K562 (cell line): ENCODE data around the gene OPRL1. TPM values are rescaled to one million over a fixed set of nuclear protein-coding genes. Genes with fewer than 3 reads are reported as not detected.

ENCODE experiments used
- BCOR ChIP-seq: fragments of 450-650 bp; IDR thresholded peaks from 2 replicates; pipeline ENCODE4 v1.6.1; 2016
- BRF1 ChIP-seq: IDR thresholded peaks from 3 replicates; pipeline ENCODE4 v1.6.1; 2011; ENCODE audit warnings: borderline replicate concordance, mild to moderate bottlenecking; ENCODE audit not compliant: insufficient read length; ENCODE audit errors: extremely low read depth
- CREB3 ChIP-seq: fragments of 450-650 bp; conservative IDR thresholded peaks from 2 replicates; pipeline ENCODE4 v1.6.1; 2016; ENCODE audit warnings: missing genetic modification characterization, low read depth, mild to moderate bottlenecking, missing compliant biosample characterization, moderate library complexity
- DEAF1 ChIP-seq: fragments of 450-650 bp; formaldehyde crosslinking; IDR thresholded peaks from 2 replicates; pipeline ENCODE4 v1.4.0; 2020; ENCODE audit warnings: mild to moderate bottlenecking, moderate library complexity
- GTF2A2 ChIP-seq: IDR thresholded peaks from 2 replicates; pipeline ENCODE4 v1.6.1; 2016; ENCODE audit warnings: mild to moderate bottlenecking, missing genetic modification characterization, missing compliant biosample characterization
- HEY1 ChIP-seq: fragments of 250-450 bp; sonication (Bioruptor Pico); IDR thresholded peaks from 2 replicates; pipeline ENCODE4 v1.5.0; 2020; ENCODE audit warnings: mild to moderate bottlenecking, moderate library complexity, borderline replicate concordance
- ID3 ChIP-seq, 2 experiments: fragments of 250-450 bp in 1 of 2; fragments of 450-650 bp in 1 of 2; sonication (Bioruptor Pico) in 1 of 2; IDR thresholded peaks; 2 replicates each; pipeline versions ENCODE4 v1.6.1 to v1.8.0; 2016 to 2021; ENCODE audit warnings: mild to moderate bottlenecking in 2 of 2, moderate library complexity in 2 of 2, missing compliant biosample characterization in 1 of 2, missing genetic modification characterization in 1 of 2
- ILF3 ChIP-seq: fragments of 450-650 bp; IDR thresholded peaks from 2 replicates; pipeline ENCODE4 v1.6.1; 2018; ENCODE audit warnings: antibody characterized with exemption, mild to moderate bottlenecking, moderate library complexity, borderline replicate concordance
- KDM5B ChIP-seq: fragments of 200-600 bp; sonication (generic); IDR thresholded peaks from 2 replicates; pipeline ENCODE4 v1.6.1; 2012; ENCODE audit warnings: low read depth, mild to moderate bottlenecking, moderate library complexity, low read length, control low read depth, inconsistent platforms; ENCODE audit not compliant: insufficient replicate concordance
- MIER1 ChIP-seq: fragments of 450-650 bp; IDR thresholded peaks from 2 replicates; pipeline ENCODE4 v1.6.1; 2016; ENCODE audit warnings: antibody characterized with exemption, mild to moderate bottlenecking, low read depth
- MXI1 ChIP-seq: IDR thresholded peaks from 2 replicates; pipeline ENCODE4 v1.6.1; 2011; ENCODE audit warnings: low read depth, mild to moderate bottlenecking, improper control_type of control experiment, low read length
- MYNN ChIP-seq, 2 experiments: sonication (generic); formaldehyde crosslinking in 1 of 2; IDR thresholded peaks; 2 replicates each; pipeline versions ENCODE4 v1.5.0 to v1.6.1; 2016 to 2020; ENCODE audit warnings: antibody characterized with exemption in 1 of 2, missing genetic modification reagents in 1 of 2
- NFIC ChIP-seq: fragments of 450-650 bp; IDR thresholded peaks from 2 replicates; pipeline ENCODE4 v1.6.1; 2017; ENCODE audit warnings: mild to moderate bottlenecking, inconsistent platforms
- NR2C2 ChIP-seq, 2 experiments: fragments of 200-800 bp in 1 of 2; sonication (Bioruptor generic) in 1 of 2; sonication (generic) in 1 of 2; formaldehyde crosslinking in 1 of 2; IDR thresholded peaks; 2 replicates each; pipeline versions ENCODE4 v1.6.1 to v1.8.0; 2016 to 2022; ENCODE audit warnings: mild to moderate bottlenecking in 1 of 2, missing compliant biosample characterization in 1 of 2, missing genetic modification characterization in 1 of 2, missing genetic modification reagents in 1 of 2
- NR4A1 ChIP-seq, 2 experiments: fragments of 250-450 bp in 1 of 2; fragments of 450-650 bp in 1 of 2; sonication (Bioruptor Pico) in 1 of 2; IDR thresholded peaks; 2 replicates each; pipeline versions ENCODE4 v1.4.0 to v1.6.1; 2016 to 2020; ENCODE audit warnings: mild to moderate bottlenecking in 2 of 2, missing compliant biosample characterization in 1 of 2, missing genetic modification characterization in 1 of 2, moderate library complexity in 1 of 2
- RBFOX2 ChIP-seq: fragments of 200-400 bp; formaldehyde crosslinking; IDR thresholded peaks from 2 replicates; pipeline ENCODE4 v1.6.1; 2017; ENCODE audit warnings: low read depth, mild to moderate bottlenecking, low read length, moderate library complexity
- RFX1 ChIP-seq: fragments of 450-650 bp; IDR thresholded peaks from 2 replicates; pipeline ENCODE4 v1.6.1; 2016; ENCODE audit warnings: mild to moderate bottlenecking, moderate library complexity
- RHOXF2B ChIP-seq: fragments of 250-450 bp; sonication (Bioruptor Pico); conservative IDR thresholded peaks from 2 replicates; pipeline ENCODE4 v1.5.1; 2021
- SMARCA5 ChIP-seq: fragments of 450-650 bp; IDR thresholded peaks from 2 replicates; pipeline ENCODE4 v1.6.1; 2016
- SRSF1 ChIP-seq: fragments of 200-400 bp; formaldehyde crosslinking; IDR thresholded peaks from 2 replicates; pipeline ENCODE4 v1.6.1; 2017; ENCODE audit warnings: mild to moderate bottlenecking, low read depth, low read length, moderate library complexity
- SUPT5H ChIP-seq: fragments of 450-650 bp; IDR thresholded peaks from 2 replicates; pipeline ENCODE4 v1.6.1; 2016
- U2AF1 ChIP-seq: fragments of 200-400 bp; formaldehyde crosslinking; optimal IDR thresholded peaks from 2 replicates; pipeline ENCODE3; 2017; ENCODE audit warnings: mild to moderate bottlenecking, low read depth, low read length, moderate library complexity
- ZNF217 ChIP-seq: sonication (generic); formaldehyde crosslinking; IDR thresholded peaks from 2 replicates; pipeline ENCODE4 v1.8.0; 2022; ENCODE audit warnings: mild to moderate bottlenecking, missing genetic modification reagents
- ZNF24 ChIP-seq: fragments of 450-650 bp; IDR thresholded peaks from 2 replicates; pipeline ENCODE4 v1.6.1; 2016
- ZNF282 ChIP-seq: sonication (generic); formaldehyde crosslinking; IDR thresholded peaks from 2 replicates; pipeline ENCODE4 v1.8.1; 2023; ENCODE audit warnings: missing genetic modification reagents
- ZNF57 ChIP-seq: fragments of 450-650 bp; formaldehyde crosslinking; IDR thresholded peaks from 2 replicates; pipeline ENCODE4 v1.4.0; 2020; ENCODE audit warnings: mild to moderate bottlenecking, moderate library complexity
- ZNF586 ChIP-seq: fragments of 450-650 bp; formaldehyde crosslinking; conservative IDR thresholded peaks from 2 replicates; pipeline ENCODE4 v1.4.0; 2020; ENCODE audit warnings: mild to moderate bottlenecking, moderate library complexity
- polyA plus RNA-seq, 8 experiments: library from polyadenylated mRNA; depleted of rRNA in 4 of 8; stranded (reverse) in 5 of 8; unstranded in 3 of 8; fragments of >200 nt; fragmentation: Nextera tagmentation in 2 of 8; fragmentation: Illumina TruSeq in 1 of 8; extraction: Ambion mirVana in 2 of 8; extraction: Trizol in 1 of 8; gene quantifications; 2 replicates each; pipeline versions ENCODE4 v1.2.1 to v1.2.3, GENCODE V29; 2011 to 2014; ENCODE audit warnings: inconsistent platforms in 1 of 8, missing spikeins in 1 of 8
- total RNA-seq, 7 experiments: library from RNA; depleted of rRNA in 6 of 7; stranded (reverse); fragments of >200 nt in 6 of 7; fragmentation: Illumina TruSeq in 2 of 7; extraction: Trizol in 2 of 7; gene quantifications; 2 replicates each; pipeline versions ENCODE4 v1.2.1 to v1.2.3, GENCODE V29; 2011 to 2021; ENCODE audit warnings: low replicate concordance in 1 of 7

The OPRL1 gene
- total and polyA plus RNA-seq, 9 of the 15 experiments (the other 6 are each of a cell fraction or from before 2014, with no cell fraction given): 0.06 to 0.33 (median 0.11) TPM; not detected in 2

- peak; percentile 47; the same call in 1 of the 2 replicates for TF ChIP-seq DEAF1
- TF ChIP-seq MXI1: no peak
- TF ChIP-seq RFX1: no peak
- TF ChIP-seq NFIC: peak; percentile 51
- no peak for TF ChIP-seq GTF2A2 (tag)
- no peak for TF ChIP-seq ZNF24
- TF ChIP-seq ZNF586 (CRISPR knock-in tag): no peak
- TF ChIP-seq BCOR: no peak
- TF ChIP-seq ILF3: no peak
- peak; percentile 46 for TF ChIP-seq SUPT5H
- TF ChIP-seq NR4A1 (CRISPR knock-in tag; IDR thresholded peaks at IDR 0.05): peak; percentile 78
- TF ChIP-seq NR4A1 (tag; IDR thresholded peaks at IDR 0.05): no peak
- TF ChIP-seq NR2C2 (CRISPR knock-in tag; IDR thresholded peaks at IDR 0.05): no peak
- peak; percentile 51; the same call in 1 of the 2 replicates for TF ChIP-seq NR2C2 (tag; IDR thresholded peaks at IDR 0.05)
- no peak for TF ChIP-seq HEY1 (CRISPR knock-in tag)
- no peak for TF ChIP-seq ZNF57 (CRISPR knock-in tag)
- peak; percentile 79 for TF ChIP-seq U2AF1
- no peak for TF ChIP-seq ZNF217 (CRISPR knock-in tag)
- no peak for TF ChIP-seq BRF1
- 0 out of 2 replicates have a peak, but pooled peaks have one; percentile 24 for TF ChIP-seq SMARCA5
- no peak for TF ChIP-seq MYNN (IDR thresholded peaks at IDR 0.05)
- no peak for TF ChIP-seq MYNN (CRISPR knock-in tag; IDR thresholded peaks at IDR 0.05)
- TF ChIP-seq CREB3 (tag): no peak
- TF ChIP-seq SRSF1: no peak
- TF ChIP-seq RHOXF2B (CRISPR knock-in tag): no peak
- TF ChIP-seq ZNF282 (CRISPR knock-in tag): 0 out of 2 replicates have a peak, but pooled peaks have one; percentile 63
- TF ChIP-seq KDM5B: no peak
- TF ChIP-seq RBFOX2: peak; percentile 83
- TF ChIP-seq ID3 (CRISPR knock-in tag; IDR thresholded peaks at IDR 0.05): no peak
- TF ChIP-seq ID3 (tag; IDR thresholded peaks at IDR 0.05): peak; percentile 50; the same call in 1 of the 2 replicates
- no peak for TF ChIP-seq MIER1
Measured at GRCh38 chr20:64038565-64039292, 41.2 kb upstream of the OPRL1 start (continued).
